NCI-H146 treated with DMSO at 0.1 percent for 48 hours (cell line): ENCODE measurements around the gene ADGRD1.
"Not testable (repeated sequence)": the region's sequence is repeated elsewhere in the genome, so short reads cannot be mapped to it uniquely, and the experiment has no call there.

Experiments used
- DNase-seq: peaks from one replicate; lab custom pipeline; 2025; ENCODE audit not compliant: unreplicated experiment; lab: John Stamatoyannopoulos, UW

Gene ADGRD1

DNA sequence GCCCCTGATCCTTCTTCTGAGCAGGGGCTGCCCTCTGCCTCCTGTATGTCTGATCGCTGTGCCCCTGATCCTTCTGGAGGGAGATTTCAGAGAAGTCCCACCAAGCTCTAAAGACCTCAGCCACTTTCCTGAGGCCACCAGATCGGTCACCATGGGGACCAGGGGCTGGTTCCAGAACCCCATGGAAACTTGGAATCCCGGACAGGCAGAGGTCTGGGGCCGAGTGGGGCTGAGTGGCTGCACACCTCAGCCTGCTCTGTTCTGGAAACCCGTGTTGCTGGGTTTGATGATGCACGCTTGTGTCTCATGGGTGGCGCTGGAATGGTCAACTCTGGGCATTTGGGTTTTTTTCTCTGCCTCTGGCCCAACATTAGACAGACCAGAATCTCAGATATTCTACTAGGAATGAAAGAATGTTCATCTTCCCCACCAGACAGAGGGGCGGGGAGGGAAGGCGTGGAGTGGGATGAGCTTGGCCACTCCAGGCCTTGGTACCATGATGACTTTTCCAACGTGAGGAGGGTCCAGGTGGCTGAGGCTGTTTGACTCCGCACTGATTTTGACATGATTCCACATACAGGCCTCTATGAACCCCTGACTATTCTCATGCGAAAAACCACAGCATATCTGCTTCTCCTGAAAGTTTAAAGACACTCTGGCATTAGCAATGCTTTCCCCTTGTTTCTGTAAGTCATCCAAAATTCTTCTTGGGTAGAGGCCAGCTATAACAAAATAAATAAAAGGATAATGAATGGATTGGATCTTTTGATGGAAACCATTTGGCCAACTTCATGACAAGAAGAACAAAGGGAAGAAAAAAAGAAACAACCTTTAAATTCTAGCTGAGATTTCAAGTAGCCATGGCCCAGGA lies 114.5 kb downstream of the ADGRD1 start:
- no peak for DNase-seq

DNA sequence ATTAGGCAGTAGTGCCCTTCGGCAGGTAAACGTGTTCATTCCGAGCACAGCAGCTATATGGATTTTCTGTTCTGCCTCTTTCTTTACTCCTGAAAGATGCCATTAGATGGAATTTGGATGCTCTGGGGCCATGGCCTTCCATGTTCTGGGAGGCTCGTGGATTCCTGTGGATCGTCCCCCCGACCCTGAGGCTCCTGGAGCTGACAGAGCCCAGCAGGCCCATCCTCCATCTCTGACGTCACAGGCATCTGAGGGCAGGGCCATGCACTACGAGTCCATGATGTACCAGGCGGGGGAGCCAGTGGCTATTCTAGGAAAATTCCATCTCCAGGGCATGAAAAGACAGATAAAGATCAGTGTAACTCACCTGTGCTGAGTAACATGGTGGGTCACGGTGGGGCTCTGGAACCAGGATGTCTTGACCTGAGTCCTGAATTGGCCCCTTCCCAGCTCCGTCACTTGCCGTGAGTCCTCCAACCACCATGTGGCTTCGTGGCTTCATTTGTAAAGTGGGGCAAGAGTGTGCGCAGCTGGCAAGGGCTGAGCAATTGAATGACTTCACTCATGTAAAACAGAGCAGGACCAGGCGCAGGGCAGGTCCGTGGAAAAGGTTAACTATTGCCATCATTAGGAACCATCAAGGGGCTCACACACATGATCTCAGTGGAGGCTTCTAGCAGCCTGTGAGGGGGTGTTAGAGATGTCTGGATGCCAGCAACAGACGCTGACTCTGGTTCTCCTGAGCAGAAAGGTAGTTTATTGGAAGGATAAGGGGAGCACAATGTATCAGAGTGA lies 115.4 kb downstream of the ADGRD1 start:
- DNase-seq: not testable (repeated sequence)

DNA sequence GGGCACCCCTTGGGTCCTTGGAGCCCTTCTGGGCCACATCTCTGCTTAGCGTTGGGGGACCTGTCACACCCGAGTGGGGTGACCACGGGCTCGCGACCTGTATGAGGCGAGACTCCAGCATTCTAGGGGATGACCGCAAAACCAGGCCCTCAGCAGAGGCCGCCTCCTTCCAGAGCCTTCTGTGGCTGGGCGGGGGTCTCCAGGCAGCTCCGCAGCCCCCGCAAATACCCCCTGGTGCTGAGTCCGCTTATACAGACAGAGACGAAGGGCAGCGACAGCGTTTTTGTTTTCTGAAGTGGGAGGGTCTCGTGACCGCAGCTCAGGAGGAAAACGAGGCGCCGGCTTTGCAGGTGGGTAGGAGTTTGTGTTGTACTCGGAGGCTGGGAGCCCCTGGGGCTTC lies 116.4 kb downstream of the ADGRD1 start:
- not testable (repeated sequence) for DNase-seq

DNA sequence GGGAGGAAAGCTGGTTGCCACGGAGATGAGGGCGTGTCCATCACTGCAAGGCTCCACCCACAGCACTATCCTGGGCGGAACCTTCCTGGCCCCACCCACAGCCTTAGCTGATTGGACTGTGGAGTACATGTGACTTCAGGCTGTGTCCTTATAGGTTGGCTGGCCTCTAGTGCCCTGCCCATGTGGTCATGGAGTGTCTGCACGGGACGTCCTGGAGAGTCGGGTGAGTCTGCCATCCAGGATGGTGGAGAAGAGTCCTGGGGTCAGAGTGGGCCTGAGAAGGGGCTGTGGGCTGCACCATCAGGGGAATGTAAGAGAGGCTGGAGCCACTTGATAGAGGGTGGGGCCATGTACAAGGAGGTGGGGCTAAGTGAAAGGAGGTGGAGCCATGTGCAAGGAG lies 117.0 kb downstream of the ADGRD1 start:
- DNase-seq: not testable (repeated sequence)

DNA sequence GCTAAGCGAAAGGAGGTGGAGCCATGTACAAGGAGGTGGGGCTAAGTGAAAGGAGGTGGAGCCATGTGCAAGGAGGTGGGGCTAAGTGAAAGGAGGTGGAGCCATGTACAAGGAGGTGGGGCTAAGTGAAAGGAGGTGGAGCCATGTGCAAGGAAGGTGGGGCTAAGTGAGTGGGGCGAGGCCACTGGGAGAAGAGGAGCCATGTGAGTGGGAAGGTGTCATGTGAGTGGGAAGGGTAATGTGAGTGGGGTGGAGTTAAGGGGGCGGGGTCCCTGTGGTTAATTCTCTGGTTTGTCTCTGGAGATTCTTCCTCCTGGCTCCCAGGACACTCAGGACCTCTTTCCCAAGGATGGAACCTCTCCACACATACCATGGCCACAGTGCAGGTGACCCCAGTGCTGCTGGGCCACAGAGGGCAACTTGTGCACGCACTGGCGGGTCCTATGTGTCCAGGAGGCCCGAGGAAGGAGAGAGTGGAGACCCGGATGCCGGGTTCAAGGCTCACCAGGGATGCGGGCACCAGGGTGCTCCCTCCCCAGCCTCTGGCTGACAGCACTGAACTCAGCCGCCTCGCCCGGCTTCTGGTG lies 117.6 kb downstream of the ADGRD1 start:
- DNase-seq: not testable (repeated sequence)

DNA sequence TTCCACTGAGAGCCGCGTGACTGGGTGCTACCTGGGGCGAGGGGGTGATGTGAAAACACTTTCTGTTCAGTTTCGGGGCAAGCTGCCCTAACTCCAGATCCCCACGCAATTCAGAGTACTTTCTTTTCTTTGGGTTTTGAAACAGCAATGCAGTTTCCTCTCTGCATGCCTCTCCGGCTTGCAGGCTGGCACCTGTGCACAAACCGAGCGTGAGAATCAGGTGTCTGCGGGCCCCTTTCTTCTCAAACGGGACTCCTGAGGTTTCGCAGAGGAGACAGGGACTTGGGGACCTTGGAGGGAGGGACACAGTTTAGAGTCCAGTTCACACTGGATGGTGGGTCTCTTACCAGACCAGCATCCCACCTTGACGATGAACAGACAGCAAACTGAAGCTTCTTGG lies 118.2 kb downstream of the ADGRD1 start:
- DNase-seq: not testable (repeated sequence)

DNA sequence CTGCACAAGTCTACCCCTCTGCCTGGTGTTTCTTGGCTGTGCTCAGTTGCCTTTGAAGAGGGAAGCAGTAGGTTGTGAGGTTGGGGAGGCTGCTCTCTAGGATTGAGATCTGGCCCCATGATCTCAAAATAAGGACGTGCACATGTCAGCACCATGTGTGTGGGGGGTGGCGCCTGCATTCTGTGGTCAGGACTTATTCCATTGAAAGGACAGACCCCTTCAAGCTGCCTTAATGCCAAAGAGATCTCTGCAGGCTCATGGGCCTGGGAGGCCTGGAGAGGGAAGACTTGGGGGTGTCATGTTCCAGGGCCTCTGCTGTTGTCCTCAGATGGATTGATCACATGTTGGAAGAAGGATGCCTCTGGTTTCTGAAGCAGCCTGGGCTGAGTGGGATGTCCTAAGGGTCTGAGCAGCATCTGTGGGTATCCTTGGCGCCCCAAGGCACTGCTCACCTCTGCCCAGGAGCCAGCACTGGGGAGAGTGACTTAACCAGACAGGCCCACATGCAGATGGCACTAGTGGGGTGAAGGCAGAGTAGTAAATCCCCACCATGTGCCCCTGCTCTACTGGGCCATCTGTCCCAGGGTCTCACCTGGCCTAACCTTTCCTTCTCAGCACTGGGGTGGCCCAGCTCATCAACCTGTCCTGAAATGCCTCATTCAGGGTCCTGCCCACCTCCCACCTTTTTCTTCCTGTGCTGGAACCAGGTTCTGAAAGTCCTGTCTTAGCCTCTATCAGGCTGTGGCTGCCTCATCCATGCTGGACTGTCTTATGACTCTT lies 118.9 kb downstream of the ADGRD1 start:
- no peak for DNase-seq

DNA sequence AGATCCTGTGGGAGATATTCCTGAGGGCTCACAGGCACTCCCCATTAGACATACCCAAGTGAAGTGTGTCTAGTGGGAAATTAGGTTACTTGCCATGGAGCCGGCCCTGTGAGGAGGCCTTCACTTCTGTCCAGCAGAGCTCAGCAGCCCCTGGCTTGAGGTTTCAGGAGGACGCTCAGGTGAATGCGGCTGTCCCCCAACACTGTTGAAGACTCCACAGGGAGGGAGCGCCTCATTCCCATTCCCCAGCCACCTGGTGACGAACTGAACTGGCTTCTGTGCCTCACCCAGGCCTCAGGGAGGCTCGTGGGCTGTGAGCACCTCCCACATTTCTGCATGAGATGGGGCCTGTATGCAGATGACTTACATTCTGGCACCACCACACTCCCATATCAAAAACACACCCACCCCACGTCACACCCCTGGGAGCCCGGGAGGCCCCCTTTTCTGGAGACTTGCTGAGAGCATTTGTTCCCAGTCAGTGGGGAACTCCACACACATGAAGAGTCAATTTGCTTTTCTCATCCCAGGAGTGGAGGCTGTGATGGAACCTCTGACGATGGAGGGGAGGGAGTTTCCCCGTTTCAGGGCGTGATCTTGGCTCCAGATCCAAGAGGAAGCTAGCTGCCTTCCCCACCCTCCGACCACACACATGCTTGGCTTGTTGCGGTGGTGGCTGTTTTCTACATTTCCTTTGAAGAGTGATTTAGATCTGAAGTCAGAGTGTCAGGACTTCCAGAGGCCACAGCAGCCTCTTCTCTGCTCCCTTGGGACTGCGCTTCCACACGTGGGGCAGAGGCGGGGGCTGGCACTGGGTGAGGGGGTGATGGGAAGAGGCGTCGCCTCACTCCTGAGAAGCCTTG lies 120.7 kb downstream of the ADGRD1 start:
- no peak for DNase-seq

DNA sequence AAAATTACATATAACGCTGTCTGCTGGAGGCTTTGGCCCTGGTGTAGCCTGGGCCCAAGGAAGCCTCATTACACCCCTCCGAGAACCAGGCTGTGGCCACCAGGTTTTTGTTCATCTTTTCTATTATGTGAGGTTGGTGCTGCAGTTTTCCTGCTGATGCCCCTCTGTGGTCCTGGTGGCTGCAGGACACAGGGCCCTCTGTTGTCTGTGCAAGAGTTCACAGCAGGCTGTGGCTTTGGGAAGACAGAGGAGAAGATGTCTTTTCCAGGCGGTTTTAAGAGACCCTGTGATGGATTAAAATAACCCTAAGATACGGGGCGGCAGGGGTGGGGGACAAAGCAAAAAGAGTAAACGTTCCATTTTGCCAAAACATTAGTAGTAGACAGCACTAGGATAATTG lies 121.5 kb downstream of the ADGRD1 start:
- no peak for DNase-seq

DNA sequence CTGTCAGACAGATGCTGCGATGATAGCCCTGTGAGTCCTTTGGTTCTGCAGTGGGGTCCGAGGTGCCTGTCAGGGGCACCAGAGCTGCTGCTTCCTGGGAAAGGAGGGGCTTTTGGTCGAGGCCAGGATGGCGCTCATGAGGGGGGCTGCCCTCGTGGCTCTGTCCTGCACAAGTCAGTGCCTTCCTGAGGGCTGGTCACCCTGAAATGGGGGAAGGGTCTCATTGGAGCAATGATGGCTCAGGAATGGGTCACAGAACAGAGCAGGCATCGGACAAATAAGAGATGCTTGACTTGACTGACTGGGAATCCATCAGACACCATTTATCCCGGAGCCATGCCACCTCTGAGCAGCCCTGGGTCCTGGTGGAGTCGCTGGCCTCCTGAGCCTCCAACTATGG lies 121.9 kb downstream of the ADGRD1 start:
- DNase-seq: no peak

DNA sequence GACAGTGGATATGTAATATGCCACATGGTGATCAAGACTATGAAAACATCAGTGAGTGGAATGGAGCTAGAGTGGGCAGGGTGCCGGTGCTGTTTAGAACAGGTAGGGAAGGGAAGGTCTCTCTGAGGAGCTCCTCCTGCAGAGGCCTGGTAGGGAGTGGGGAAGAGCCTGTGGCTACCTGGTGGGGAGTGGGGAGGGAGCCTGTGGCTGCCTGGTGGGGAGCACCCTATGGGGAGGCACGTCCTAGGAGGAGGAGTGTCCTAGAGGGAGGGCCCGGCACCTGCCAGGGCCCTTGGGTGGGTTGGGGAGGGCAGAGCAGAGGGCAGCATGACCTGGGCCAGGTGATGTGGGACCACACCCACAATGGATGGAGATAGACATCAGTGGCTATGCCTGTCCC lies 122.6 kb downstream of the ADGRD1 start:
- no peak for DNase-seq

DNA sequence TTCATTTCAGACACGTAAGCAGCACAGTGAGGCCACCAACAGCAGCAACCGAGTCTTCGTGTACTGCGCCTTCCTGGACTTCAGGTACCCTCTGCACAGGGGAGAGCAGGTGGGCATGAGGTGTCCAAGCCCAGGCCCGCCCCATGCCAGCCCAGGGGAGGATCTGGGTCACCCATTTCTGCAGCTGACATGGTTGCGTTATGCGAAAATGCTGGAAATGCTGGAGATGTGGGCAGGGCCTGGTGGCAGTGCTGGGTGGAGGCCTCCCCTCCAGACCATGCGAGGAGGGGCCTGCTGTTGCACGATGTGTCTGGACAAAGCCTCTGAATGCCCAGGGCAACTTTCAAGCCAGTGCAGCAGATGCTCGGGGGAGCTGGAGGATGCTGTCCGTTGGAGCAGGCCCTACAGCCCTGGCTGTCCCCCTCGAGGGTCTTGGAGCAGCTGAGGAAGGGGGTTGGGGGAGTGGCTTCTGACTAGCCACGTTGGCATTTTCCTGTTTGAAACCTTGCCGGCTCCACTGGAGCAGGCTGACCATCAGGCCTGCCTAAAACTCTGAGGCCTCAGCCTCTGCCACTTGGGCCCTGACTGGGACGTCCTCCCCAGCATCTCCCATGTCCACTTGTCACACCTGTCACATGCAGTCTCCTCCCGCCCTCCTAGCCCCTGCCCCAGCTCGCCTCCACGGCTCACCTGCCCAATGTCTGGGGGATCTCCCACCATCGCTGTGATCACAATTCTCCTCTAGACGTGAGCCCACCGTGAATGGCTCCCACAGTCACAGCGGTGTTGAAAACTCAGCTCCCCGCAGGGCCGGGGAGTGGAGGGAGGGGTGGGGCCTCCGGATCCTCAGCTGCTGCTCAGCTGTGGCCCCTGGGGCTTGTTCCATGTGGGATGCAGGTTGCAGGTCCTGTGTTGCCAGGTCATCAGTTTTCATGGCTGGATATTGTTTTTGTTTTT lies 123.4 kb downstream of the ADGRD1 start:
- DNase-seq: no peak

DNA sequence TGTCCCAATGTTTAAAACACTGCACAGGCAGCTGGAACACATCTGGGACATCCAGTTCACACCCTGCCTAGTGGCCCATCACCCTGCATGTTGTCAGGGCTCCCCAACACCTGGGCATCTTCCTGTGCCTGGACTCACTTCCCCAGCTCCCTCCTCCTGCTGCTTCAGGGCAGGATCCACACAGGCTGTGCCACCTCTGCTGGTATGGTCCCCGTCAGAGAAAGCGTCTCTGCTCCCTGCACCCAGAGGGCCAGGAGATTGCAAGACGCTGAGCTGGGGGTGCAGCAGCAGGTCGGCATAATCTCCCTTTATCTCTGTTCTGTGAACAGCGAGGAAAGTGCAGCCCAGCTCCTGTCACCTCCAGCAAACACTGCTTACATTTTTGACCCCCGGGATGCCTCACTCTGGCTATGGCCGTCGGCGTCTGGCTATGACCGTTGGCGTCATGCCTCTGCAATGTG lies 124.3 kb downstream of the ADGRD1 start:
- DNase-seq: no peak

DNA sequence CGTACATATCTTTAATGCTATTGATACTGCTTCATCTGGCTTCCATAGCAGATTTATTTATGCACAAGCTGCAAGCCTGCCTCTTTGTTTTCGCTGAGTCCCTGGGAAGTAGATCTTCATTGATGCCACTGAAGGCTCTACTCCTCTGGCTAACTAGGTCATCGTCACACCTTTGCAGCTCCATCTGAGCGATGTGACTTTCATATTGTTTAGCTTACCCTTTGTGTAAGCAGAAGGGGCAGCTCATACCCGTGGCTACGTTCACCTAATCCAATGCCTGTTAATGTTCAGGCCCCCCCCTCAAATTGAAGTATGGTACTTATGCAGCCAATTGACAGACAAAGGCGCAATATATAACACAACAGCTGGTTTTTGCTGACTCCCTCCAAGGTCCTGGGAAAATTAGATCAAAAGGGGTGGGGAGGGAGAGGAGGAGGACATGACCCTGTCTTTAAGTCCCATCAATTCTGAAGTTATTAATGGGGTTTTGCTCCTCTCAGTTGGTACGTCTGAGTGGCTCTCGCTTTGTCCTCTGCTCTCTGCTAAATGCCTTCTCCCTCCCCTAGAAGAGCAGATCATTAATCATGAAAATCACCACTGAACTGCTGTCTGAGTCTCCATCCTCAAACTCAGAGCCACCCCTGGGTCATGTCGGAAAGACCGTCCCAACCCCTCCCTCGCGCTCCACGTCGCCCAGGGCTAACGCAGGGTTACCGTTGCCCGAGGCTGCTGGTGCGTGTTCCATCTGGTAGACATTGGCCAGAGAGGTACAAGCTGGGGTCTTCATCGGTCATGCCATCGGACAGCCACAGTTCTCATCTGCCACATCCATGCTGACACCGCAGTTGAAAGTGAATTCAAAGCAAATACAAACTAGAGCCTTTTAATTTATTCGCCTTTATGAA lies 128.8 kb downstream of the ADGRD1 start:
- no peak for DNase-seq

DNA sequence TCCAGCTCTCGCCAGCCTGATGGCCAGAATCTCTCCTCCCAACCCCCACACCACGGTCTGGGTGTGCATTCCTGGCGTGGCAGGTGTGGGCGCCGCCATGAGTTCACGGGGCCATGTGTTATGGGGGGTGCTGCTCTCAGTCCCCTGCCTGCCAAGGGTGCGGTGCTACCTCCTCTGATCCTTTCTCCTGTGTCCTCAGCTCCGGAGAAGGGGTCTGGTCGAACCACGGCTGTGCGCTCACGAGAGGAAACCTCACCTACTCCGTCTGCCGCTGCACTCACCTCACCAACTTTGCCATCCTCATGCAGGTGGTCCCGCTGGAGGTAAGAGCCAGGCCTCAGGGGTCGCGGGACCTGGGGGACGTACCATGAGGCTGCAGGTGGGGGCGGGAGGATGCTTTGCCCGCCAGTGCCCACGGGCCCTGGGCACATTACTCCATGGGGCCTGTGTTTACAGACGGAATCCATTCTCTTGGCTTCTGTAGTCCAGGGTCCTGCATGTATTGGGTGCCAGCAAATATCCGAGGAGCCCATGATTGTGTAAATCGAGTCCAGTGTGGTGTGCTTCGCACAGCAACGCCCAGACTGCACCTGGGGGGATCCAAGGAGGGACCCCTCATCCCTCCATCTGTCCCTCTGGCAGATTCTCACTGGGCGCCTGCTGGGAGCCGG lies 130.8 kb downstream of the ADGRD1 start:
- DNase-seq: no peak

DNA sequence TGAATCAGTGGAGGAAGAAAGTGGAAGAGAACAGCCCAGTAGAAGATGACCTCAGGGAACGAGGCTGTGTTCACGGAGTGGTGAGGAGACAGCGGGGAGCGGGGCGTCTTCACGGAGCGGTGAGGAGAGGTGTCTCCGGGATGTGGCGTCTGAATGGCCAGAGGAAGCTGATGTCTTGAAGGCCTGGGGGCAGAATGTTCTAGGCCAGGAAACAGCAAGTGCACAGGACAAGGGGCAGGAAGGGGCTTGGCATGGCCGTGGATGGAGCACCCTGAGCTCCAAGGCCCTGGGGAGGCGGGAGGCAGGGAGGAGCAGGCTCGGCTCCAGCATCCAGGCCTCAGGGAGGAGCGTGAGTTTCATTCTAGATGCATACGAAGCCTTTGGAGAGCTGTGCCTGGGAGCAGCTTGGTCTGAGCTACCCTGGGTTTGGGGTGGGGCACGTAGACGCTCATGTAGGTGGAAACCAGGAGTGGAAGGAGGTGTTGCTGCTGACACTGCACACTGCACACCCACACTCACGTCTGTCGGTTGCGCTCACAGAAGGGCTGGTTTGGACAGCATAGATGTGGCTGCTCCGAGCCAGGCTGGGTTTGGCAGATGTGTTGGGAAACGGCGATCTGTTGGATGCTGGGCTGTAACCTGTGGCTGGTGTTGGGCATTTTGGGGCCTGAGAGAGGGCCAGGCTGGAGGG lies 131.6 kb downstream of the ADGRD1 start:
- DNase-seq: no peak
